COLO668 (cell line): Measurements from ENCODE around the gene CRAT.

Experiments used
- DNase-seq: peaks from one replicate; lab custom pipeline; 2025; ENCODE audit not compliant: unreplicated experiment; lab: John Stamatoyannopoulos, UW

Gene CRAT

GRCh38 chr9:129110740-129111527 lies at the start of gene CRAT, which contains the start of gene PTPA:
TSS of gene CRAT (minus strand) at chr9:129110793. CDS start at chr9:129110509, 284 bp downstream.
TSS of gene PTPA (plus strand) at chr9:129111415. CDS start at chr9:129111601, 186 bp downstream.
- DNase-seq = peak; percentile 95

DNA sequence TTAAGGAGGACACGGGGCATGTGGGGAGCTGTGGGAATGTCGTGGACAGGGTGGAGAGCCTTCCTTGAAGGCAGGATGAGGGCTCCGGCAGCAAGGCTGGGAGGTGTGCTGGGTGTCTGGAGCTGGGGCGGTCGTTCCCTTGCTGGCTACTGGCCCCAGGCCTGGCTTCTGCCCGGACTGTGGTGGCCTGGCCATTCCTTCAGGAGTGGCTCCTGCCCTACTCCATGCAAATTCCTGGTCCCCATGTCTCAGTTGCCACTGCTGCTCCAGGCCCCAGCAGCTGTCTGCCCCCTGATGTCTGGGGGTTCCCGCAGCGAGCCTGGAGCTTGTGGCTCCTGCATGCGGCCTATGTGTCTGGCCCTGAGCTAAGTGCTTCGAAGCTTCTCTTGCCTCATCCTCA lies 45.6 kb upstream of the CRAT start:
- no peak for DNase-seq

DNA sequence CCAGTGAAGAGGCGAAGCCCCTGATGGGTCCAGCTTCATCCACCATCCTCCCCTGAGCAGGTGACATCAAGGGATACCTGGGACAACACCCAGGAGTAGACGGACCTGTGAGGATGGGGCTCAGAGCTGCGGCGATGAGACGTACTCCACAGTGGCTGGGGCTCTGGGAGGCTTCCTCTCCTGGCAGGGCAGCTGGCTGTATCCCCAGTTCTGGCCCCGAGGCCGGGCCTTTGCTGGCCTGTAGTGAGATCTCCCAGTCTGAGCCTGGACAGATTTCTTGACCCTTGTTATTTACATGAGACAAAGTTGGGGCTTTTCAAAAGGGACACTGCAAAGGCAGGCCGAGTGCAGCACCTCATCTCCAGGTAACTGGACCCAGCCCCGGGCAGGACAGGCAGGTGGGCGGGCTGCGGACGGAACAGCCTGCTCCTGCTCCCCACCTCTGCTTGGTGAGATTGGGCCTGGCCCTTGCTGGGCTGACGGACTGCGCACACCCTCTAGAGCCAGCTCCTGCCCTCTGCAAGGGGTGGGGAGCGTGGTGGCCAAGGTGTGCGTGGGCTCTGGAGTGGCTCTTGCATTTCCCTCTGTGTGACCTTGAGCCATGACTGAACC lies 44.4 kb upstream of the CRAT start:
- DNase-seq = no peak

- no peak for DNase-seq
Observed at GRCh38 chr9:129151469-129151868, 40.9 kb upstream of the CRAT start.

- DNase-seq = no peak
Observed at GRCh38 chr9:129150672-129151211, 40.1 kb upstream of the CRAT start.

DNA sequence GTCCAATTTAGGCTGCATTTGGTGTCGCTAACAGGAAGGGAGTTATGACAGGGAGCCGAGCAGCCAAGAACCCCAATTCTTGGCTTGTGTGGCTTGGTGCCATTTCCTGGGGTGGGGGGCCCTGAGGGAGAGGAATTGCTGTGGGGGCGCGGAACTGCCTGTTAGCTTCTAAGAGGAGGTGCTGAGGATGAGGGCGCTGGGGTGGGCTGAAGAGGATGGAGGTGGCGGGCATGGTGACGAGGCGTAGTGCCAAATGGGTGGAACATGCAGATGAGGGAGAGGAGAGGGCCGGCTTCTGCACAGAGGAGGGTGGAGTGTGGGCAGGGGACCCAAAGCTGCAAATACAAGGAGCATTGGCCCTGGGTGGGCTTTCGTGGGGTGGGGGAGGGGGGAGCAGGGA lies 39.5 kb upstream of the CRAT start:
- DNase-seq = no peak

GRCh38 chr9:129149442-129149841 lies 38.8 kb upstream of the CRAT start:
- DNase-seq = no peak

DNA sequence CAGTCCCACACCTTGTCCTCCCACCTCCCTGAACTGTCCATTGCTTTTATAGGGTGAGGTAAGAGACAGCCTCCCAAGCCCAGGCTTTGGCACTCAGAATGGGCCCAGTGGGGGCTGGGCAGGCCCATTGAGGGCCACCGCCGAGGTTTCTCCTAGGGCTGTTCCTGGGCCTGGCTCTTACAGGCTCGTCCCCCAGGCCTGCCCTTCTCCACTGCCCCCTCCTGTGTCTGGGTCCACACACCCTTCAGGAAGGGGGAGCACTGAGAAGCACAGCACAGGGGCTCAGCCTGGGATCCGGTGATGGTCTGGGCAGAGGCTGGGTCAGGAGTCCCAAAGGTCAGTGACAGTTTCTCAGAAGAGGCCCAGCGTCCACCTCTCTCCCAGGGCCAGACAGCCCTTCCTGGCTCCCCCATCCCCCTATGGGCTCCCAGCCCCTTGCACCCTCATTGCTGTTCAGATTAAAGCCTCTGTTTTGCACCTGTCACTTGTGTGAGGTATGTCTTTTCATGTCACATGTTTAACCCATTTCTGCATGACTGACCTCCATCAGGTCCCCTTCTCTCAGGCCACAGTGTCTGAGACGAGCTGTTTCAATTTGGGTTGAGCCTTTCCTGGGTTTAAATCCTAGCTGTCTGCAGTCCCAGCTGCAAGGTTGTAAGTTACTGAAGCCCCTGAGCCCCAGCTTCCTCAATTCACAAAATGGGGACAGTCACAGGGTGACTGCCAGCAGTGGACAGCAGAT lies 38.0 kb upstream of the CRAT start:
- no peak for DNase-seq

DNA sequence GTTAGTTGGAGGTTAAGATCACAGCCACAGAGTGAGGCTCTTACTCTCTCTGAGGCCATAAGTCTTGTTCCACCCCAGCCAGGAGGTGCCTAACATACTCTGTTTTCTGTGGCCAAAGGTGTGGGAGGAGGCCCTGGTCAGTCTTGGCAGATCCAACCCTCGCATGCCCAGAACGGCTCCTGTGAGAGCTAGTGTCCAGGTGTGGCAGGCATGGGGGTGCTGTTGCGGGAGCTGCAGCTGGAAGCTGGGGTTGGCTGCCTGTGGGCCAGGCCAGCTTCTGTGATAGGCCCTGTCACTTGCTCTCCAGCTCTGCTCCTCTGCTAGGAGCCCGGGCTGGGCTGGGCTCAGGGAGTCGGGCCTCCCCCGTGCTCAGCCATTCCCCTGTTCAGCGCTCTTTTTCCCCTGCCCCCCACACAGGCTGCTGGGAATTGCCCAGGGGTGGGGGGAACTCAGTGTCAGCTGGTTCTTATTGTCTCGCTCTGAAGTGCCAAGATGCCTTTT lies 35.9 kb upstream of the CRAT start:
- no peak for DNase-seq

GRCh38 chr9:129145841-129146292 lies 35.3 kb upstream of the CRAT start:
- no peak for DNase-seq

DNA sequence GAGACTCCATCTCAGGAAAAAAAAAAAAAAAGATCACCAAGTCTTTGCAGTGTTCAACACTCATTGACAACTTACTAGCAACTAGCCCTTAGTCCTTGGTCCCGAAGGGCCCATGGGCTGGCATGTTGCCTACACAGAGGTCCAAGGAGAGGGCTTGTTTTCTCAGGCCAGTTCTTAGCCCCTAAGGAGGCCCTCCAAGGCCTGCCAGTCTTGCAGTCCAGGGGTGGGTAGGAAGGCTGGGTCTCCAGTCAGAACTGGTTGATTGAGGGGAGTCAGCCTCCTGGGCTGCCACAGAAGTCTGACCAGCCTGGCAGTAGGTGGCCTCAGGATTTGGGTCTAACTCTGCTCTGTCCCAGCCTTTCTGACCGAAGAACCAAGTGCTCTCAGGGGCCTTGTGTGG lies 34.7 kb upstream of the CRAT start:
- DNase-seq = no peak

GRCh38 chr9:129143031-129143927 lies 32.7 kb upstream of the CRAT start:
- DNase-seq = peak; percentile 62

GRCh38 chr9:129142138-129142935 lies 31.7 kb upstream of the CRAT start:
- no peak for DNase-seq

GRCh38 chr9:129141066-129142041 lies 30.8 kb upstream of the CRAT start:
- no peak for DNase-seq

GRCh38 chr9:129140397-129141065 lies 29.9 kb upstream of the CRAT start:
- peak; percentile 31 for DNase-seq

DNA sequence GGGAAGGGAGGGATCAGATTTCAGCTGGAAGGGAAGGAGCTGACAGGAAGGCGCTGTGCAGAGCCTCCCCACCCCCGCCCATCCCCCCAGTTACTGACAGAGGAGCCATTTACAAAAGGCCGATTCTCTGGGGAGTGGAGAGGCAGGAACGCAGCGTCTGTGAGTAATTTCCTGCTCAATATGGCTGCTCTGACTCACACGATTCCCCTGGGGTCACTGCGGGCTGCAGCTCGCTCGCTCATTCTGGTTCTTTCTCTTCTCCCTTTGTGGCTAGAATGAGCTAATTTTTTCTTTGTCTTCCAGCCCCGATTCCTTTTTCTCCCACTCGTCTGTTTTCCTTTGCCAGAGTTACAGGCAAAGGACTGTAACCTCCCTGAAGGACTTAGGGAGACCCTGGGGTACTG lies 29.4 kb upstream of the CRAT start:
- peak; percentile 78 for DNase-seq

DNA sequence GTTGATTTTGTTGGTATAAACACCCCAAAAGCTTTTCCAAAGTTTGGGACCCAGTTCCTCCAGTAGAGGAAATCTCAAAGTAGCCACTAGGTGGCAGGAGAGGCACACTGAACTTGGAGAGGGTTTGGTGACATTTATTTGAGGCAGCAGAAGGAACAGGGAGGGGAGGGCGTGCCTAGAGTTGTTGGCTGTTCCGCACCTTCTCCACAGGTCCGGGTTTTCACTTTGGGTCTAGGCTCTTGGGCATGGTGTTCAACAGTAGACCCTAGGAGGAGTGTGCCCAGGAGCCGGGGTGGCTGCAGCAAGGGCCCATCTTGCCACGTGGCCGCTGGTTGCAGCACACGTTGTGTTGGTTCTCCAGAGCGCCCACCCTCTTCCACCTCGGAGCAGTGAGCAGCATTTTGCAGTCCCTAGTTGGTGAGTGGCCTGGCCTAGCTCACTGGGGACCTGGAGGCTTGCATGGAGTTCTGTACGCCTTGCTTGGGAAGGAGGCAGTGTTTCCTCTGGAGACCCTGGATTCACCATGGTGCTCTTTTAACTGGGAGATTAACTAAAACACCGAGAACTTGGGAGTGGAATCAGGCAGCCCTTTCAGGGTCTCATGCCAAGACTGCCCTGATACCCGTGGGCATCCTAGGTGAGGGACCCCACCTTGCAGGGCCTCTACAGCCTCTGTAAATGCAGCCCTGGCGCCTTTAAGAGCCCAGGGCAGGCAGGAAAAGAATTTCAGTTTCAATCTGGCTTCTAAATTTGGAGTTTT lies 28.8 kb upstream of the CRAT start:
- DNase-seq = peak; percentile 75
